ENCODE data around the gene OR10W1. TPM values are rescaled to one million over a fixed set of nuclear protein-coding genes. Genes with fewer than 3 reads are reported as not detected.

The OR10W1 gene
- total RNA-seq, 4 donors from 2014 or later, result not detected

DNA sequence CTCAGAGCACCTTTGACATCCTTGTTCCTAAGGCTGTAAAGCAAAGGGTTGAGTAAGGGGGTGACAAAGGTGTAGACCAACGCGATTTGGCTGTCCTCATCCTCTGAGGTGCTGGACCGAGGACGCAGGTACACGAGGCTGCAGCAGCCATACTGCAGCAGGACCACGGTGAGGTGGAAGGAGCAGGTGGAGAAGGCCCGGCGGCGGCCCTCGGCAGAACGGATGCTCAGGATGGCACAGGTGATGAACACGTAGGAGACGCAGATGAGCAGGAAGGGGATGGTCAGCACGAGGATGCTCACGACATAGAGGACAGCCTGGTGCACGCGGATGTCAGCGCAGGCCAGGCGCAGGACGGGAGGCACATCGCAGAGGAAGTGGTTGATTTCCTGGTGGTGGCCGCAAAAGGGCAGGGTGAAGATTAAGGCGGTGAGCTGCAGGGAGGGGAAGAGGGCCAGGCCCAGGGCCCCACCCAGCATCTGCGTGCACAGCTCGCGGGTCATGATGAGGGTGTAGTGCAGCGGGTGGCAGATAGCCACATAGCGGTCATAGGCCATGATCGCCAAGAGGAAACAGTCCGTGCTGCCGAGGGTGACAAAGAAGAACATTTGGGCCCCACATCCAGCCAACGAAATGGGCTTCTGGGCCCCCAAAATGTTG lies 40.0 kb downstream of the OR10W1 start:
- no peak for DNase-seq
- H3K27ac ChIP-seq, result no peak overlapping the region
- TF ChIP-seq CTCF (IDR thresholded peaks at IDR 0.05) (no peak), POLR2A (IDR thresholded peaks at IDR 0.05) (no peak)
- no peaks in the 10 kb centered on the region for H3K36me3 ChIP-seq
- H3K9me3 ChIP-seq, result no peaks in the 10 kb centered on the region
- H3K27me3 ChIP-seq, result no peaks in the 10 kb centered on the region
- H3K4me1 ChIP-seq, result no peaks in the 10 kb centered on the region
- H3K4me3 ChIP-seq, result no peak overlapping the region

- TF ChIP-seq CTCF (IDR thresholded peaks at IDR 0.05) (no peak), POLR2A (IDR thresholded peaks at IDR 0.05) (no peak)
- Histone ChIP-seq H3K9me3 (no peaks in the 10 kb centered on the region), H3K27ac (no peak overlapping the region), H3K4me1 (no peaks in the 10 kb centered on the region), H3K27me3 (no peaks in the 10 kb centered on the region), H3K36me3 (no peaks in the 10 kb centered on the region), H3K4me3 (no peak overlapping the region)
- no peak for DNase-seq
These were observed 45.3 kb downstream of the OR10W1 start for GRCh38 chr11:58222721-58223120.

Other genes starting within 250 kb of the OR10W1 start
- gene OR9Q1, start 244.4 kb downstream of the OR10W1 start, total RNA-seq, result not detected
- not detected for gene OR6Q1, start 237.3 kb downstream of the OR10W1 start, total RNA-seq
- gene OR9I1, start 142.7 kb downstream of the OR10W1 start, total RNA-seq, result not detected
- not detected for gene OR9Q2, start 79.2 kb downstream of the OR10W1 start, total RNA-seq
- not detected for gene OR1S2, start 64.1 kb downstream of the OR10W1 start, total RNA-seq
- not detected for gene OR1S1, start 55.5 kb downstream of the OR10W1 start, total RNA-seq
- not detected for gene OR10Q1, start 39.3 kb downstream of the OR10W1 start, total RNA-seq
- gene OR5B17, start 90.8 kb upstream of the OR10W1 start, total RNA-seq, result not detected
- not detected for gene OR5B3, start 138.6 kb upstream of the OR10W1 start, total RNA-seq
- not detected for gene OR5B2, start 159.9 kb upstream of the OR10W1 start, total RNA-seq
- not detected for gene OR5B12, start 174.0 kb upstream of the OR10W1 start, total RNA-seq
- not detected for gene OR5B21, start 239.8 kb upstream of the OR10W1 start, total RNA-seq

Data from Peyer's patch (tissue), 4 donors.